Measurements from ENCODE around the gene TNKS1BP1. TPM values are rescaled to one million over a fixed set of nuclear protein-coding genes. Genes with fewer than 3 reads are reported as not detected.

TNKS1BP1 gene
- total and polyA plus RNA-seq, 2 of the 8 experiments (the other 6 are each of a cell fraction or from before 2014, with no cell fraction given) = 50.0 to 122 TPM

GRCh38 chr11:57327721-57328120 lies 3.0 kb upstream of the TNKS1BP1 start:
- Histone ChIP-seq H3K9me3 (ENCODE audit: insufficient read depth in 2 of 2, low read depth in 1 of 2, low read length in 1 of 2) (no peaks in the 10 kb centered on the region), H3K23me2 (ENCODE audit: low read depth, low read length) (peaks cover 17% of the 10 kb centered on the region), H2AFZ (ENCODE audit: low read length) (no peak overlapping the region), H3K14ac (ENCODE audit: insufficient read length) (no peak overlapping the region), H3K56ac (replicated peaks; ENCODE audit: insufficient read length, low read depth, low read length) (no peak overlapping the region), H3K4me3 (ENCODE audit: extremely low read depth in 1 of 4, insufficient read depth in 2 of 4, low read depth in 3 of 4, low read length in 4 of 4) (no peak overlapping the region), H3K27me3 (replicated peaks in 1 of 4; ENCODE audit: control insufficient read depth in 3 of 4, extremely low read depth in 1 of 4, insufficient read depth in 3 of 4, low read length in 3 of 4) (no peaks in the 10 kb centered on the region), H3K4me2 (ENCODE audit: insufficient read depth in 1 of 2, low read depth in 2 of 2, low read length in 2 of 2) (no peak overlapping the region), H3K79me1 (ENCODE audit: low read depth, low read length) (peaks cover 9% of the 10 kb centered on the region), H2BK20ac (ENCODE audit: low read length) (no peak overlapping the region), H2BK5ac (ENCODE audit: low read depth, low read length) (no peak overlapping the region), H2BK120ac (replicated peaks; ENCODE audit: low read depth, low read length) (no peak overlapping the region), H3K23ac (ENCODE audit: insufficient read length) (no peak overlapping the region), H3K36me3 (ENCODE audit: control insufficient read depth in 2 of 4, insufficient read depth in 4 of 4, low read length in 3 of 4) (peaks cover 47 to 72% (median 63%) of the 10 kb centered on the region in 4 experiments), H4K5ac (ENCODE audit: insufficient read length, low read depth, low read length) (no peak overlapping the region), H3K9ac (replicated peaks in 1 of 4; ENCODE audit: extremely low read depth in 1 of 4, low read depth in 3 of 4, low read length in 3 of 4) (no peak overlapping the region), H3K4ac (replicated peaks; ENCODE audit: insufficient read length, low read depth, low read length) (no peak overlapping the region), H3K79me2 (ENCODE audit: control insufficient read depth in 1 of 2, insufficient read depth in 2 of 2, low read length in 2 of 2) (peaks cover 4 to 16% of the 10 kb centered on the region in 2 experiments; a peak in 3 of 4 replicates), H4K8ac (ENCODE audit: extremely low read depth, insufficient read depth, low read length) (no peak overlapping the region), H3K4me1 (replicated peaks in 1 of 4; ENCODE audit: control insufficient read depth in 3 of 4, insufficient read depth in 4 of 4, low read length in 3 of 4) (peaks cover 0 to 17% (median 12%) of the 10 kb centered on the region in 4 experiments; a peak in 6 of 7 replicates), H4K20me1 (replicated peaks in 1 of 2; ENCODE audit: control insufficient read depth in 1 of 2, insufficient read depth in 2 of 2, low read length in 2 of 2) (peaks cover 2 to 9% of the 10 kb centered on the region in 2 experiments), H2BK12ac (ENCODE audit: low read depth, low read length) (no peak overlapping the region), H2BK15ac (ENCODE audit: low read length) (no peak overlapping the region), H3K18ac (ENCODE audit: extremely low read depth, low read length) (no peak overlapping the region), H2AK5ac (ENCODE audit: low read depth, low read length) (no peak overlapping the region), H4K91ac (replicated peaks; ENCODE audit: insufficient read length, low read length) (no peak overlapping the region), H3K27ac (ENCODE audit: low read depth, low read length) (no peak overlapping the region)
- DNase-seq (ENCODE audit: low read depth in 1 of 2, low spot score in 2 of 2) (no peak), FAIRE-seq (no peak)
- ChIA-PET CTCF (ENCODE audit: partially characterized antibody) (interaction anchor here (0.6 kb wide), 1 partner anchor 17 kb away, joined by 4 read pairs; no protein-coding TSS in a partner anchor), POLR2A (ENCODE audit: partially characterized antibody) (interaction anchor here (1.0 to 45.7 kb wide), 2 partner anchors 9 to 20 kb away, joined by 4 to 1279 read pairs; partner anchors contain the start of gene TNKS1BP1)
- TF ChIP-seq HDAC6 (IDR thresholded peaks at IDR 0.05; ENCODE audit: low read depth, low read length) (no peak), CBX8 (IDR thresholded peaks at IDR 0.05; ENCODE audit: borderline replicate concordance, low read depth, low read length) (no peak), PHF8 (conservative IDR thresholded peaks at IDR 0.05; ENCODE audit: low read depth, low read length) (no peak), RBBP5 (IDR thresholded peaks at IDR 0.05; ENCODE audit: borderline replicate concordance, low read depth, low read length) (no peak), NRF1 (IDR thresholded peaks at IDR 0.05; ENCODE audit: low read depth, low read length) (no peak)
- 88% methylated on average over 5 of the region's 5 CpGs; no CpG with 5 or more reads in 1 of the 2 experiments for WGBS, 2 experiments (ENCODE audit: extremely low coverage in 1 of 2, insufficient coverage in 1 of 2, insufficient read length in 1 of 2, insufficient replicate concordance in 2 of 2, low coverage in 1 of 2, low lambda C conversion rate in 2 of 2, missing lambda C conversion rate in 1 of 2)
